Measurements from ENCODE around the gene CDKN2C. TPM values are rescaled to one million over a fixed set of nuclear protein-coding genes. Genes with fewer than 3 reads are reported as not detected.

Gene CDKN2C
- total and polyA plus RNA-seq, 5 donors from 2014 or later, result 11.8 to 26.2 (median 16.9) TPM

Other genes with a start within 250 kb of the CDKN2C start
- gene FAF1, start 10.0 kb upstream of the CDKN2C start, total RNA-seq, result 56.6 TPM
- 10 to 100 TPM; 28.9 to 58.2 (median 42.9) TPM for gene FAF1, start 10.0 kb upstream of the CDKN2C start, polyA plus RNA-seq
- gene C1orf185, start 132.0 kb downstream of the CDKN2C start, total RNA-seq, result not detected
- not detected for gene C1orf185, start 132.0 kb downstream of the CDKN2C start, polyA plus RNA-seq